IMR-90 (cell line): ENCODE measurements around the gene MPL. TPM values are rescaled to one million over a fixed set of nuclear protein-coding genes. Genes with fewer than 3 reads are reported as not detected.

Source experiments
- ATAC-seq: fragments of 200-7000 bp; cut with Tn5 transposase; 2 replicates; pipeline ENCODE4 v1.9.1; 2020; ENCODE audit warnings: low read depth, mild to moderate bottlenecking, moderate library complexity
- BruUV-seq: library from RNA; stranded (reverse); fragments of 400-500 nt; replicated peaks from 2 replicates; lab custom pipeline; 2021; lab: Mats Ljungman, UMichigan
- CTCF ChIA-PET: fragments of 300-600 bp; formaldehyde crosslinking; extraction: SDS; loops from one replicate; lab custom pipeline; 2021; ENCODE audit warnings: antibody characterized with exemption; lab: Yijun Ruan, JAX
- POLR2A ChIA-PET: fragments of 300-600 bp; sonication (Branson Sonifier 250); formaldehyde crosslinking; loops from one replicate; lab custom pipeline; 2022; ENCODE audit warnings: antibody characterized with exemption; ENCODE audit not compliant: unreplicated experiment; lab: Charles Lee
- DNase-seq: peaks from one replicate; pipeline ENCODE4 v3.0.0; 2013
- H2AFZ ChIP-seq: replicated peaks from 2 replicates; pipeline ENCODE3; 2013; ENCODE audit warnings: low read length, mild to moderate bottlenecking; ENCODE audit not compliant: poor library complexity
- H2AK5ac ChIP-seq: 2 replicates; pipeline ENCODE4 v1.6.1; 2013; ENCODE audit warnings: low read depth, low read length, inconsistent platforms
- H2AK9ac ChIP-seq: replicated peaks from 2 replicates; pipeline ENCODE3; 2013; ENCODE audit warnings: mild to moderate bottlenecking, low read depth, low read length, moderate library complexity; ENCODE audit not compliant: poor library complexity
- H2BK120ac ChIP-seq: 2 replicates; pipeline ENCODE4 v1.6.1; 2013; ENCODE audit warnings: low read depth, low read length, inconsistent platforms
- H2BK15ac ChIP-seq: 3 replicates; pipeline ENCODE4 v1.6.1; 2013; ENCODE audit warnings: low read depth, low read length, inconsistent platforms
- H2BK20ac ChIP-seq: 2 replicates; pipeline ENCODE4 v1.6.1; 2013; ENCODE audit warnings: low read depth, mild to moderate bottlenecking, inconsistent platforms, low read length, moderate library complexity
- H2BK5ac ChIP-seq: 2 replicates; pipeline ENCODE4 v1.6.1; 2013; ENCODE audit warnings: mild to moderate bottlenecking, low read depth, low read length, inconsistent platforms; ENCODE audit not compliant: poor library complexity, severe bottlenecking
- H3K14ac ChIP-seq: replicated peaks from 2 replicates; pipeline ENCODE4 v1.6.1; 2013; ENCODE audit warnings: low read depth, low read length, inconsistent platforms
- H3K18ac ChIP-seq: 2 replicates; pipeline ENCODE4 v1.6.1; 2013; ENCODE audit warnings: low read depth, low read length, control low read depth
- H3K23ac ChIP-seq: 2 replicates; pipeline ENCODE4 v1.6.1; 2013; ENCODE audit warnings: low read depth, low read length, inconsistent platforms
- H3K27ac ChIP-seq: 2 replicates; pipeline ENCODE4 v1.5.1; 2013; ENCODE audit warnings: mild to moderate bottlenecking, control low read depth, low read length; ENCODE audit not compliant: insufficient read depth
- H3K27me3 ChIP-seq: 2 replicates; pipeline ENCODE4 v1.6.1; 2013; ENCODE audit warnings: low read length; ENCODE audit not compliant: control insufficient read depth, insufficient read depth
- H3K36me3 ChIP-seq: 2 replicates; pipeline ENCODE4 v1.6.1; 2013; ENCODE audit warnings: low read length, mixed read lengths; ENCODE audit not compliant: control insufficient read depth, insufficient read depth
- H3K4ac ChIP-seq: 2 replicates; pipeline ENCODE4 v1.6.1; 2013; ENCODE audit warnings: low read depth, low read length, inconsistent platforms
- H3K4me1 ChIP-seq: 2 replicates; pipeline ENCODE4 v1.6.1; 2013; ENCODE audit warnings: low read length, mixed read lengths; ENCODE audit not compliant: control insufficient read depth, insufficient read depth
- H3K4me2 ChIP-seq: 2 replicates; pipeline ENCODE4 v1.6.1; 2013; ENCODE audit warnings: low read depth, mild to moderate bottlenecking, control low read depth, low read length, moderate library complexity
- H3K4me3 ChIP-seq: 2 replicates; pipeline ENCODE4 v1.5.1; 2013; ENCODE audit warnings: low read depth, mild to moderate bottlenecking, control low read depth, low read length, moderate library complexity; ENCODE audit not compliant: insufficient read depth
- H3K56ac ChIP-seq: 2 replicates; pipeline ENCODE4 v1.6.1; 2013; ENCODE audit warnings: low read length, inconsistent platforms; ENCODE audit not compliant: insufficient read depth; ENCODE audit errors: extremely low read depth
- H3K79me1 ChIP-seq, 2 experiments: 2 replicates each; pipeline ENCODE4 v1.6.1; 2013; ENCODE audit warnings: low read length in 2 of 2, inconsistent platforms in 1 of 2, low read depth in 1 of 2
- H3K9ac ChIP-seq: 2 replicates; pipeline ENCODE4 v1.6.1; 2013; ENCODE audit warnings: low read depth, low read length, control low read depth
- H3K9me1 ChIP-seq: 2 replicates; pipeline ENCODE4 v1.6.1; 2013; ENCODE audit warnings: low read length, inconsistent platforms; ENCODE audit not compliant: insufficient read depth
- H3K9me3 ChIP-seq: 2 replicates; pipeline ENCODE4 v1.6.1; 2013; ENCODE audit warnings: low read length; ENCODE audit not compliant: control insufficient read depth, insufficient read depth
- H4K20me1 ChIP-seq: 2 replicates; pipeline ENCODE4 v1.6.1; 2013; ENCODE audit warnings: low read length, inconsistent platforms; ENCODE audit not compliant: insufficient read depth
- H4K5ac ChIP-seq: 2 replicates; pipeline ENCODE4 v1.6.1; 2013; ENCODE audit warnings: mild to moderate bottlenecking, low read depth, low read length, control low read depth
- H4K8ac ChIP-seq, 2 experiments: 2 replicates each; pipeline ENCODE4 v1.6.1; 2013; ENCODE audit warnings: low read depth in 2 of 2, low read length in 2 of 2, control low read depth in 1 of 2, inconsistent platforms in 1 of 2
- H4K91ac ChIP-seq: 2 replicates; pipeline ENCODE4 v1.6.1; 2013; ENCODE audit warnings: low read depth, low read length, inconsistent platforms; ENCODE audit not compliant: insufficient read depth
- BHLHE40 ChIP-seq: fragments of 150-350 bp; IDR thresholded peaks from 2 replicates; pipeline ENCODE4 v1.6.1; 2016; ENCODE audit warnings: mild to moderate bottlenecking, low read depth, low read length
- CTCF ChIP-seq: conservative IDR thresholded peaks from 2 replicates; pipeline ENCODE4 v1.5.1; 2012; ENCODE audit warnings: mild to moderate bottlenecking, low read depth, low read length, improper control_type of control experiment
- FOS ChIP-seq: fragments of 150-350 bp; IDR thresholded peaks from 2 replicates; pipeline ENCODE4 v1.6.1; 2016; ENCODE audit warnings: low read depth, low read length
- MAZ ChIP-seq: IDR thresholded peaks from 2 replicates; pipeline ENCODE4 v1.6.1; 2012; ENCODE audit warnings: low read depth, mild to moderate bottlenecking, low read length, improper control_type of control experiment, moderate library complexity, borderline replicate concordance
- POLR2A ChIP-seq: IDR thresholded peaks from 2 replicates; pipeline ENCODE4 v1.6.1; 2012; ENCODE audit warnings: mild to moderate bottlenecking, low read depth, low read length
- SMC3 ChIP-seq: fragments of 150-350 bp; IDR thresholded peaks from 2 replicates; pipeline ENCODE4 v1.6.1; 2016; ENCODE audit warnings: low read depth, mild to moderate bottlenecking, antibody characterized with exemption, low read length, moderate library complexity
- WGBS, 2 experiments: methylation state at CpG; one replicate each; pipeline versions ENCODE4 v1.1.5 to v1.1.7; 2013; ENCODE audit warnings: missing lambda C conversion rate in 2 of 2; ENCODE audit not compliant: insufficient read length in 1 of 2; ENCODE audit errors: extremely low coverage in 2 of 2; 5-methylcytosine and 5-hydroxymethylcytosine counted together
- dilution Hi-C: fragments of 300-500 bp; cut with HindIII; formaldehyde crosslinking; loops from one replicate; pipeline ENCODE4 v1.14.3; 2018; ENCODE audit warnings: low sequenced_read_pairs; ENCODE audit not compliant: unreplicated experiment
- in situ Hi-C: fragments of 300-500 bp; cut with MboI; formaldehyde crosslinking; loops from 3 replicates; pipeline ENCODE4 v1.14.3; 2019; ENCODE audit warnings: low sequenced_read_pairs, inconsistent platforms, mixed read lengths
- intact Hi-C: fragments of 100-400 bp; cut with micrococcal nuclease; formaldehyde crosslinking; loops from 2 replicates; pipeline ENCODE4 v1.10.0; 2022
- polyA plus RNA-seq, 3 experiments: library from polyadenylated mRNA; depleted of rRNA; stranded (reverse); fragments of >200 nt; gene quantifications; 2 replicates each; pipeline ENCODE4 v1.2.3, GENCODE V29; 2012; ENCODE audit warnings: low replicate concordance in 1 of 3
- total RNA-seq: library from RNA; depleted of rRNA; stranded (reverse); fragments of >200 nt; gene quantifications from 2 replicates; pipeline ENCODE4 v1.2.3, GENCODE V29; 2012

The MPL gene
- total and polyA plus RNA-seq, 2 of the 4 experiments (the other 2 are of a cell fraction), result 0.12 TPM; not detected in 1

DNA sequence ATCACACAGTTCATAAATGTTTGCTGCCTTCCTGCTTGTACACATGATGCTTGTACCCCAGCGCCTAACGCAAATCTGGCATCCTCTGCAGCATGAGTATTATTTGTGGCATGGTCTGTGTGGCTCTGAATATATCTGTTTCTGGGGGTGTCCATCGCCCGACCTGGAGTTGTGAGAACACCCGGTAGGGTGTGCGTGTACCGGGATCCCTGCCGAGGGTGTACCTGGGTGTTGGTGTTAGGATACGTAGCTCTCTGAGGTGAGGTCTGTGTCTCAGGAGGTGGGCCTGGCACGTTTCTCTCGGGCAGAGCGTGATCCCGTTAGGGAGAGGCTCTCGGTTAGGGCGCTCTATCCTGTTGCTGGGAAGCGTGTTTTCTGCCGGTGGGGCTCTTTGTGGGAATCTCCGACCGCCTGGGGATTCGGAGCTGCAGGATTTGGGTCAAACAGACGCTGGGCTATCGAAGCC lies 10.8 kb downstream of the MPL start:
- no TSS peak for BruUV-seq
- no peak overlapping the region; the same call in 2 of the 3 replicates for H2BK15ac ChIP-seq
- peak overlapping the region; percentile 77 for H2AK5ac ChIP-seq
- H3K4me2 ChIP-seq, result no peak overlapping the region
- H3K9me1 ChIP-seq, result peaks cover 19% of the 10 kb centered on the region
- no peak overlapping the region; the same call in 1 of the 2 replicates for H3K4me3 ChIP-seq
- in situ Hi-C loops, result no loop called here
- peak overlapping the region; percentile 63 for H2BK120ac ChIP-seq
- ChIA-PET CTCF (interaction anchor here (0.6 kb wide), 1 partner anchor 9 kb away, joined by 3 read pairs; no protein-coding TSS in a partner anchor), POLR2A (no interaction called here)
- intact Hi-C loops, result no loop called here
- H3K4me1 ChIP-seq, result peaks cover 18% of the 10 kb centered on the region
- H3K27ac ChIP-seq, result no peak overlapping the region
- DNase-seq (no peak), ATAC-seq (no peak)
- peak overlapping the region; percentile 50 to 72; a peak in 3 of 4 replicates for H4K8ac ChIP-seq
- H3K36me3 ChIP-seq, result no peaks in the 10 kb centered on the region
- WGBS, 2 experiments, result 27% methylated on average over 13 of the region's 22 CpGs; no CpG with 5 or more reads in 1 of the 2 experiments
- H2AK9ac ChIP-seq, result no peak overlapping the region
- H3K27me3 ChIP-seq, result 0 out of 2 replicates have a peak, but pooled peaks cover 7% of the 10 kb centered on the region
- H4K91ac ChIP-seq, result peak overlapping the region; percentile 50; the same call in 1 of the 2 replicates
- H3K9ac ChIP-seq, result no peak overlapping the region
- no peak overlapping the region for H2BK20ac ChIP-seq
- no peaks in the 10 kb centered on the region for H3K79me1 ChIP-seq
- no peak overlapping the region for H2BK5ac ChIP-seq
- peak overlapping the region; percentile 66 for H3K4ac ChIP-seq
- TF ChIP-seq FOS (no peak), POLR2A (no peak), SMC3 (no peak), MAZ (no peak), CTCF (no peak), BHLHE40 (no peak)
- no peak overlapping the region for H3K56ac ChIP-seq
- 0 out of 2 replicates have a peak overlapping the region, but pooled peaks have one; percentile 66 for H3K23ac ChIP-seq
- H3K9me3 ChIP-seq, result no peaks in the 10 kb centered on the region
- H4K5ac ChIP-seq, result no peak overlapping the region
- peak overlapping the region; percentile 94 for H2AFZ ChIP-seq
- dilution Hi-C loops, result no loop called here
- H3K18ac ChIP-seq, result no peak overlapping the region; the same call in 1 of the 2 replicates
- H3K14ac ChIP-seq, result no peak overlapping the region
- peaks cover 3% of the 10 kb centered on the region; the same call in 1 of the 2 replicates for H4K20me1 ChIP-seq
